Peyer's patch (tissue), 4 donors: ENCODE data around the gene PPFIA3.

Source experiments
- POLR2A ChIP-seq, 2 donors: fragments of 450-650 bp; IDR thresholded peaks; one replicate each; pipeline ENCODE4 v1.5.1; 2017; ENCODE audit warnings: antibody characterized with exemption in 2 of 2, mild to moderate bottlenecking in 2 of 2, moderate library complexity in 2 of 2
- TF ChIP-seq, protein P1 (sequence below), 6 experiments: fragments of 450-650 bp in 4 of 6; fragments of 200-600 bp in 2 of 6; sonication (generic) in 1 of 6; IDR thresholded peaks; one replicate each; pipeline ENCODE4 v1.5.1; 2017 to 2019; ENCODE audit warnings: antibody characterized with exemption in 6 of 6, mild to moderate bottlenecking in 3 of 6, moderate library complexity in 1 of 6

DNA sequence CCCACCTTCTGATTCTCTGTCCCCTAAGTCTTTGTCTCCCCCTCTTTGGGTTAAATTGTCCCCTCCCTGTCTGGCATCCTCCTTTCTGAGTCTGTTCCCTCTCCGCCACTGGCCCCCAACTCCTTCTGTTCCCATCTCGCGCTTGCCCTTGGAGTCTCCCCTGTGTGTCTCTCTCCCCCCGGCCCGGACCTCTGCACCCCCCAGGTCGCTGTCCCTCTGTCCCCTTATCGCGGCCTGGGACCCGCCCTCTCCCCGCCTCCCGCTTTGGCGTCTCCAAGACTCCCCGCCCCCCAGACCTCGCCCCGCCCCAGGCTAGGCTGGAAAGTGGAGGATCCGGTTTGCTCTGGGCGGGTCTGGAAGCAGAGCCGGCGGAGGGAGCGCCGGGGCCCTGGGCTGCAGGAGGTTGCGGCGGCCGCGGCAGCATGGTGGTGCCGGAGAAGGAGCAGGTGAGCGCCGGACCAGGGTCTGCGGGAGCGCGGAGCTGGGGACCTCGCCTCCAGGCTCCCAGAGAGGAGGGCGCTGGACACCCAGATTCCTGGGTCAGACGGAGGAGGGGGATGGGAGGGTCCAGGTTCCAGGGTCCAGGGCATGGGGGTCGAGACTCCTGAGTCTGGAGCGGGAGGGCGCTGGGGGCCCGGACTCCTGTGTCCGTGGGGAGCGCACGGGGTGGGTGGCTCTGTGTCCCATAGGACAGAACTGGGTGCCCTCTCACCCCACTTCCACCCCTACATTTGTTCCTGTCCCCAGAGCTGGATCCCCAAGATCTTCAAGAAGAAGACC, 38.3 kb downstream of the PPFIA3 start, which contains the start of gene TRPM4:
- TF ChIP-seq, protein P1, sequence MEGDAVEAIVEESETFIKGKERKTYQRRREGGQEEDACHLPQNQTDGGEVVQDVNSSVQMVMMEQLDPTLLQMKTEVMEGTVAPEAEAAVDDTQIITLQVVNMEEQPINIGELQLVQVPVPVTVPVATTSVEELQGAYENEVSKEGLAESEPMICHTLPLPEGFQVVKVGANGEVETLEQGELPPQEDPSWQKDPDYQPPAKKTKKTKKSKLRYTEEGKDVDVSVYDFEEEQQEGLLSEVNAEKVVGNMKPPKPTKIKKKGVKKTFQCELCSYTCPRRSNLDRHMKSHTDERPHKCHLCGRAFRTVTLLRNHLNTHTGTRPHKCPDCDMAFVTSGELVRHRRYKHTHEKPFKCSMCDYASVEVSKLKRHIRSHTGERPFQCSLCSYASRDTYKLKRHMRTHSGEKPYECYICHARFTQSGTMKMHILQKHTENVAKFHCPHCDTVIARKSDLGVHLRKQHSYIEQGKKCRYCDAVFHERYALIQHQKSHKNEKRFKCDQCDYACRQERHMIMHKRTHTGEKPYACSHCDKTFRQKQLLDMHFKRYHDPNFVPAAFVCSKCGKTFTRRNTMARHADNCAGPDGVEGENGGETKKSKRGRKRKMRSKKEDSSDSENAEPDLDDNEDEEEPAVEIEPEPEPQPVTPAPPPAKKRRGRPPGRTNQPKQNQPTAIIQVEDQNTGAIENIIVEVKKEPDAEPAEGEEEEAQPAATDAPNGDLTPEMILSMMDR (IDR thresholded peaks at IDR 0.05): no peak
- TF ChIP-seq POLR2A (IDR thresholded peaks at IDR 0.05): peak; percentile 92 to 93
